Smooth muscle cell (in vitro differentiated cells): ENCODE data around the gene TRIM38. TPM values are rescaled to one million over a fixed set of nuclear protein-coding genes. Genes with fewer than 3 reads are reported as not detected.

Experiments used
- DNase-seq: peaks from one replicate; lab custom pipeline; 2025; ENCODE audit not compliant: unreplicated experiment; lab: John Stamatoyannopoulos, UW
- H2AFZ ChIP-seq: fragments of 200-600 bp; sonication (generic); 2 replicates; pipeline ENCODE4 v1.6.0; 2016; ENCODE audit warnings: antibody characterized with exemption, low read depth, mild to moderate bottlenecking
- H3F3A ChIP-seq: fragments of 200-600 bp; sonication (generic); 2 replicates; pipeline ENCODE4 v1.6.0; 2017; ENCODE audit warnings: antibody characterized with exemption, low read depth
- H3K27ac ChIP-seq: fragments of 200-600 bp; sonication (generic); 2 replicates; pipeline ENCODE4 v1.5.1; 2016; ENCODE audit warnings: low read depth, mild to moderate bottlenecking
- H3K27me3 ChIP-seq: fragments of 200-600 bp; sonication (generic); 2 replicates; pipeline ENCODE4 v1.6.1; 2016; ENCODE audit warnings: low read depth, mild to moderate bottlenecking
- H3K36me3 ChIP-seq: fragments of 200-600 bp; sonication (generic); 2 replicates; pipeline ENCODE4 v1.5.1; 2016; ENCODE audit warnings: low read depth
- H3K4me1 ChIP-seq: fragments of 200-600 bp; sonication (generic); 2 replicates; pipeline ENCODE4 v1.5.1; 2016; ENCODE audit warnings: low read depth
- H3K4me2 ChIP-seq: fragments of 200-600 bp; sonication (generic); 2 replicates; pipeline ENCODE4 v1.6.0; 2016; ENCODE audit warnings: mild to moderate bottlenecking
- H3K4me3 ChIP-seq: fragments of 200-600 bp; sonication (generic); 2 replicates; pipeline ENCODE4 v1.5.1; 2016; ENCODE audit warnings: mild to moderate bottlenecking
- H3K79me2 ChIP-seq: fragments of 200-600 bp; sonication (generic); 2 replicates; pipeline ENCODE4 v1.6.0; 2016; ENCODE audit warnings: low read depth, mild to moderate bottlenecking
- H3K9ac ChIP-seq: fragments of 200-600 bp; sonication (generic); 2 replicates; pipeline ENCODE4 v1.6.0; 2016; ENCODE audit warnings: low read depth
- H3K9me3 ChIP-seq: fragments of 200-600 bp; sonication (generic); replicated peaks from 2 replicates; pipeline ENCODE4 v1.5.1; 2016; ENCODE audit warnings: low read depth
- H4K20me1 ChIP-seq: fragments of 200-600 bp; sonication (generic); 2 replicates; pipeline ENCODE4 v1.6.0; 2016; ENCODE audit warnings: low read depth
- CTCF ChIP-seq: fragments of 200-600 bp; sonication (generic); IDR thresholded peaks from 2 replicates; pipeline ENCODE4 v1.5.1; 2017; ENCODE audit warnings: borderline replicate concordance, mild to moderate bottlenecking, antibody characterized with exemption; ENCODE audit not compliant: insufficient read depth, poor library complexity, severe bottlenecking
- WGBS: methylation state at CpG from one replicate; pipeline ENCODE4 v1.1.7; 2016; ENCODE audit warnings: low lambda C conversion rate; 5-methylcytosine and 5-hydroxymethylcytosine counted together
- polyA plus RNA-seq: library from polyadenylated mRNA; unstranded; fragments of >200 nt; fragmentation: Nextera tagmentation; extraction: Ambion mirVana; gene quantifications from 2 replicates; pipeline ENCODE4 v1.2.1, GENCODE V29; 2016
- total RNA-seq: library from RNA; depleted of rRNA; stranded (reverse); fragments of >200 nt; gene quantifications from 2 replicates; pipeline ENCODE4 v1.2.3, GENCODE V29; 2014

Gene TRIM38
- total and polyA plus RNA-seq, 2 experiments from 2014 or later = 6.1 to 9.1 TPM

- WGBS = 86% methylated on average over 3 of the region's 3 CpGs
- Histone ChIP-seq H4K20me1 (no peaks in the 10 kb centered on the region), H3K9ac (no peak overlapping the region), H3K27ac (no peak overlapping the region), H3K27me3 (no peaks in the 10 kb centered on the region), H3K4me1 (peaks cover 3% of the 10 kb centered on the region), H3K4me2 (no peak overlapping the region), H3K9me3 (no peaks in the 10 kb centered on the region), H3K79me2 (no peaks in the 10 kb centered on the region), H3K36me3 (no peaks in the 10 kb centered on the region), H3K4me3 (no peak overlapping the region), H2AFZ (no peak overlapping the region), H3F3A (no peaks in the 10 kb centered on the region)
- DNase-seq = no peak
- TF ChIP-seq CTCF = no peak
These were observed 8.9 kb upstream of the TRIM38 start for GRCh38 chr6:25953733-25954132.

GRCh38 chr6:25954756-25955155 is 7.8 kb upstream of the TRIM38 start:
- H3K36me3 ChIP-seq = no peaks in the 10 kb centered on the region
- no peak overlapping the region for H3K9ac ChIP-seq
- H3K4me3 ChIP-seq = no peak overlapping the region
- DNase-seq = no peak
- H2AFZ ChIP-seq = no peak overlapping the region
- TF ChIP-seq CTCF = no peak
- H3K9me3 ChIP-seq = no peaks in the 10 kb centered on the region
- no peaks in the 10 kb centered on the region for H4K20me1 ChIP-seq
- H3K27ac ChIP-seq = no peak overlapping the region
- no peaks in the 10 kb centered on the region for H3K79me2 ChIP-seq
- H3F3A ChIP-seq = no peaks in the 10 kb centered on the region
- peaks cover 8% of the 10 kb centered on the region for H3K4me1 ChIP-seq
- 65% methylated on average over 1 of the region's 1 CpG for WGBS
- H3K27me3 ChIP-seq = no peaks in the 10 kb centered on the region
- H3K4me2 ChIP-seq = no peak overlapping the region

GRCh38 chr6:25956226-25956625 is 6.4 kb upstream of the TRIM38 start:
- no peak for TF ChIP-seq CTCF
- Histone ChIP-seq H4K20me1 (no peaks in the 10 kb centered on the region), H3K9ac (no peak overlapping the region), H3K4me2 (no peak overlapping the region), H3K27me3 (no peaks in the 10 kb centered on the region), H3K4me3 (no peak overlapping the region), H3K79me2 (no peaks in the 10 kb centered on the region), H2AFZ (no peak overlapping the region), H3F3A (no peaks in the 10 kb centered on the region), H3K9me3 (no peaks in the 10 kb centered on the region), H3K27ac (no peak overlapping the region), H3K36me3 (no peaks in the 10 kb centered on the region), H3K4me1 (peaks cover 8% of the 10 kb centered on the region)
- no peak for DNase-seq
- 87% methylated on average over 3 of the region's 3 CpGs for WGBS

- Histone ChIP-seq H3K9ac (no peak overlapping the region), H4K20me1 (no peaks in the 10 kb centered on the region), H2AFZ (peak overlapping the region; percentile 90), H3K4me1 (peaks cover 12% of the 10 kb centered on the region), H3K27me3 (no peaks in the 10 kb centered on the region), H3K27ac (peak overlapping the region; percentile 48), H3K9me3 (no peaks in the 10 kb centered on the region), H3K4me2 (peak overlapping the region; percentile 73), H3K4me3 (no peak overlapping the region), H3K79me2 (peaks cover 5% of the 10 kb centered on the region), H3F3A (peaks cover 6% of the 10 kb centered on the region), H3K36me3 (no peaks in the 10 kb centered on the region)
- no peak for DNase-seq
- TF ChIP-seq CTCF = no peak
- 36% methylated on average over 3 of the region's 3 CpGs for WGBS
These were observed 3.9 kb upstream of the TRIM38 start for GRCh38 chr6:25958700-25959162.
